Thyroid gland (tissue), 4 donors: ENCODE data around the gene CALCOCO2. TPM values are rescaled to one million over a fixed set of nuclear protein-coding genes. Genes with fewer than 3 reads are reported as not detected.

Experiments
- DNase-seq, 2 donors: peaks; one replicate each; pipeline ENCODE4 v3.0.0-alpha.2; 2019
- H3K27ac ChIP-seq, 3 donors: fragments of 200-600 bp; sonication (generic); 1 replicate in 2 of 3; 2 replicates in 1 of 3; pipeline ENCODE4 v1.5.1; 2016 to 2019; ENCODE audit warnings: mild to moderate bottlenecking in 1 of 3, moderate library complexity in 1 of 3
- H3K27me3 ChIP-seq: fragments of 200-600 bp; sonication (generic); one replicate; pipeline ENCODE4 v1.5.1; 2019
- H3K36me3 ChIP-seq, 2 donors: fragments of 200-600 bp; sonication (generic); one replicate each; pipeline ENCODE4 v1.5.1; 2016 to 2019
- H3K4me1 ChIP-seq, 2 donors: fragments of 200-600 bp; sonication (generic); one replicate each; pipeline ENCODE4 v1.5.1; 2017 to 2019
- H3K4me3 ChIP-seq, 3 donors: fragments of 200-600 bp; sonication (generic); replicated peaks in 1 of 3; 1 replicate in 2 of 3; 2 replicates in 1 of 3; pipeline ENCODE4 v1.5.1; 2016; ENCODE audit warnings: mild to moderate bottlenecking in 1 of 3
- H3K9me3 ChIP-seq: fragments of 200-600 bp; sonication (generic); one replicate; pipeline ENCODE4 v1.5.1; 2017
- CTCF ChIP-seq, 6 experiments: fragments of 200-600 bp in 3 of 6; fragments of 450-650 bp in 3 of 6; sonication (generic) in 3 of 6; IDR thresholded peaks; one replicate each; pipeline ENCODE4 v1.5.1; 2016 to 2019; ENCODE audit warnings: antibody characterized with exemption in 6 of 6, mild to moderate bottlenecking in 2 of 6, inconsistent platforms in 1 of 6, moderate library complexity in 1 of 6
- POLR2A ChIP-seq, 2 donors: fragments of 450-650 bp; IDR thresholded peaks; one replicate each; pipeline ENCODE4 v1.6.1; 2017; ENCODE audit warnings: antibody characterized with exemption in 2 of 2, mild to moderate bottlenecking in 2 of 2, moderate library complexity in 1 of 2
- WGBS, 2 donors: methylation state at CpG; one replicate each; pipeline ENCODE4 v1.1.5; 2017; 5-methylcytosine and 5-hydroxymethylcytosine counted together
- intact Hi-C: fragments of 100-400 bp; cut with DNase I; formaldehyde crosslinking; loops from one replicate; pipeline ENCODE4 v1.15.1; 2023
- total RNA-seq, 4 donors: library from RNA; depleted of rRNA; stranded (reverse); fragments of >200 nt; gene quantifications; one replicate each; pipeline ENCODE4 v1.2.3, GENCODE V29; 2016

CALCOCO2 gene
- total RNA-seq, 4 donors from 2014 or later, result 111 to 163 (median 139) TPM

- Histone ChIP-seq H3K27ac (no peak overlapping the region), H3K36me3 (peaks cover 75 to 84% of the 10 kb centered on the region in 2 donors), H3K4me3 (no peak overlapping the region), H3K4me1 (no peaks in the 10 kb centered on the region), H3K9me3 (no peaks in the 10 kb centered on the region), H3K27me3 (no peaks in the 10 kb centered on the region)
- WGBS, 2 donors, result 88 to 91% methylated on average over 7 of the region's 7 CpGs
- TF ChIP-seq POLR2A (IDR thresholded peaks at IDR 0.05) (no peak), CTCF (IDR thresholded peaks at IDR 0.05) (no peak)
- no peak for DNase-seq
- intact Hi-C loops, result no loop called here
These were observed 24.1 kb downstream of the CALCOCO2 start for GRCh38 chr17:48854774-48855476.

- no peak for DNase-seq
- H3K9me3 ChIP-seq, result no peaks in the 10 kb centered on the region
- H3K4me3 ChIP-seq, result no peak overlapping the region
- H3K27ac ChIP-seq, result no peak overlapping the region
- intact Hi-C loops, result no loop called here
- H3K36me3 ChIP-seq, result peaks cover 75 to 84% of the 10 kb centered on the region in 2 donors
- no peaks in the 10 kb centered on the region for H3K27me3 ChIP-seq
- no peak for TF ChIP-seq CTCF (IDR thresholded peaks at IDR 0.05)
- TF ChIP-seq POLR2A (IDR thresholded peaks at IDR 0.05), result no peak
- WGBS, 2 donors, result 84 to 85% methylated on average over 3 of the region's 3 CpGs
- no peaks in the 10 kb centered on the region for H3K4me1 ChIP-seq
These were observed 25.4 kb downstream of the CALCOCO2 start for GRCh38 chr17:48856122-48856821.

- no peak for TF ChIP-seq POLR2A (IDR thresholded peaks at IDR 0.05)
- TF ChIP-seq CTCF (IDR thresholded peaks at IDR 0.05), result no peak
- no peak overlapping the region for H3K27ac ChIP-seq
- H3K27me3 ChIP-seq, result no peaks in the 10 kb centered on the region
- DNase-seq, result no peak
- intact Hi-C loops, result no loop called here
- 94 to 99% methylated on average over 3 of the region's 3 CpGs for WGBS, 2 donors
- H3K4me1 ChIP-seq, result no peaks in the 10 kb centered on the region
- H3K9me3 ChIP-seq, result no peaks in the 10 kb centered on the region
- no peak overlapping the region for H3K4me3 ChIP-seq
- H3K36me3 ChIP-seq, result peaks cover 70 to 86% of the 10 kb centered on the region in 2 donors
These were observed 29.2 kb downstream of the CALCOCO2 start for GRCh38 chr17:48860034-48860433.

DNA sequence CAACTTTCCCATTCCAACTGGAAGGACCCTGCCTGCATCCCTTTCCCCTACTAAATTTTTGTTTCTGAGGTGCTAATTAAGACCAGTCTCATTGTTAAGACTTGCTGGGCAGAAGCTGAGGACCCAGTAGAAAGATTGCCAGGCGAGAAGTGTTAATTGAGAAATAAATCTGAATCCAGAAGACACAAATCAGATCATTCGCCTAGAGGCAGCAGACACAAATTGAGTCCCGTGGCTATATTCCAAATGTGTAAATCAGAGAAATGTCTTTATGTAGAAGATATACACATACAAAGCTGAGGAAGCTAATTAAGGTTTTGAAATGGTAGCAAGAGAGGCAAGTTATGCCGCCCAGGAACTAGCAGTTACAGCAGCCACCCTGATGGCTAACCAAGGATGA is 29.6 kb downstream of the CALCOCO2 start:
- 95 to 99% methylated on average over 4 of the region's 4 CpGs for WGBS, 2 donors
- TF ChIP-seq CTCF (IDR thresholded peaks at IDR 0.05), result no peak
- no peak for TF ChIP-seq POLR2A (IDR thresholded peaks at IDR 0.05)
- H3K36me3 ChIP-seq, result peaks cover 67 to 84% of the 10 kb centered on the region in 2 donors
- H3K27ac ChIP-seq, result no peak overlapping the region
- H3K4me1 ChIP-seq, result no peaks in the 10 kb centered on the region
- intact Hi-C loops, result no loop called here
- no peaks in the 10 kb centered on the region for H3K27me3 ChIP-seq
- no peaks in the 10 kb centered on the region for H3K9me3 ChIP-seq
- no peak for DNase-seq
- no peak overlapping the region for H3K4me3 ChIP-seq

GRCh38 chr17:48868916-48869500 is 38.2 kb downstream of the CALCOCO2 start:
- H3K27me3 ChIP-seq, result no peaks in the 10 kb centered on the region
- H3K4me3 ChIP-seq, result no peak overlapping the region
- 63 to 64% methylated on average over 3 of the region's 3 CpGs for WGBS, 2 donors
- H3K9me3 ChIP-seq, result no peaks in the 10 kb centered on the region
- no peak overlapping the region for H3K27ac ChIP-seq
- H3K36me3 ChIP-seq, result peaks cover 10 to 12% of the 10 kb centered on the region in 2 donors
- DNase-seq, result no peak
- no peak for TF ChIP-seq CTCF (IDR thresholded peaks at IDR 0.05)
- TF ChIP-seq POLR2A (IDR thresholded peaks at IDR 0.05), result no peak
- H3K4me1 ChIP-seq, result peaks cover 0 to 26% of the 10 kb centered on the region in 2 donors
- intact Hi-C loops, result no loop called here
